Mesenchymal stem cell (in vitro differentiated cells and primary cell): ENCODE results near the gene ST6GALNAC3.

Source experiments
- DNase-seq: peaks from one replicate; pipeline ENCODE4 v3.0.0-alpha.2; 2013
- H2AFZ ChIP-seq: one replicate; pipeline ENCODE4 v1.6.1; 2013; ENCODE audit warnings: low read depth, mild to moderate bottlenecking, control low read depth, inconsistent platforms, low read length, moderate library complexity
- H2AK5ac ChIP-seq: 2 replicates; pipeline ENCODE4 v1.6.1; 2013; ENCODE audit warnings: low read length, moderate library complexity, mild to moderate bottlenecking, inconsistent platforms; ENCODE audit not compliant: severe bottlenecking
- H2BK120ac ChIP-seq: one replicate; pipeline ENCODE4 v1.6.1; 2013; ENCODE audit warnings: low read depth, mild to moderate bottlenecking, inconsistent platforms, low read length, moderate library complexity
- H2BK12ac ChIP-seq, 2 experiments: one replicate each; pipeline ENCODE4 v1.6.1; 2013; ENCODE audit warnings: inconsistent platforms in 2 of 2, low read length in 2 of 2, mild to moderate bottlenecking in 2 of 2, moderate library complexity in 2 of 2, control low read depth in 1 of 2
- H2BK15ac ChIP-seq: one replicate; pipeline ENCODE4 v1.6.1; 2013; ENCODE audit warnings: mild to moderate bottlenecking, low read depth, inconsistent platforms; ENCODE audit not compliant: poor library complexity, severe bottlenecking
- H2BK5ac ChIP-seq: 2 replicates; pipeline ENCODE4 v1.6.1; 2013; ENCODE audit warnings: low read depth, mild to moderate bottlenecking, low read length, control low read depth, inconsistent platforms; ENCODE audit not compliant: poor library complexity, severe bottlenecking
- H3K14ac ChIP-seq, 2 experiments: one replicate each; pipeline ENCODE4 v1.6.1; 2013; ENCODE audit warnings: inconsistent platforms in 2 of 2, low read length in 2 of 2, control low read depth in 1 of 2, mild to moderate bottlenecking in 1 of 2, moderate library complexity in 1 of 2
- H3K18ac ChIP-seq, 2 experiments: one replicate each; pipeline ENCODE4 v1.6.1; 2013; ENCODE audit warnings: inconsistent platforms in 2 of 2, low read length in 2 of 2, control low read depth in 1 of 2, low read depth in 1 of 2, mild to moderate bottlenecking in 1 of 2
- H3K23ac ChIP-seq, 2 experiments: one replicate each; pipeline ENCODE4 v1.6.1; 2013; ENCODE audit warnings: inconsistent platforms in 2 of 2, low read length in 2 of 2, mild to moderate bottlenecking in 2 of 2, moderate library complexity in 2 of 2, control low read depth in 1 of 2
- H3K27ac ChIP-seq: 2 replicates; pipeline ENCODE4 v1.5.1; 2013; ENCODE audit warnings: mild to moderate bottlenecking, moderate library complexity, low read length, control low read depth, inconsistent platforms; ENCODE audit not compliant: poor library complexity, severe bottlenecking
- H3K27me3 ChIP-seq, 2 experiments: 2 replicates each; pipeline versions ENCODE4 v1.6.1 to v1.7.0; 2013; ENCODE audit warnings: low read length in 2 of 2, mild to moderate bottlenecking in 2 of 2, moderate library complexity in 2 of 2, control low read depth in 1 of 2, inconsistent platforms in 1 of 2; ENCODE audit not compliant: control insufficient read depth in 1 of 2, insufficient read depth in 1 of 2
- H3K36me3 ChIP-seq, 2 experiments: 2 replicates each; pipeline versions ENCODE4 v1.6.1 to v1.7.0; 2013; ENCODE audit warnings: low read length in 2 of 2, control low read depth in 1 of 2, inconsistent platforms in 1 of 2, low read depth in 1 of 2, mild to moderate bottlenecking in 1 of 2; ENCODE audit not compliant: insufficient read depth in 2 of 2, control insufficient read depth in 1 of 2
- H3K4ac ChIP-seq, 2 experiments: one replicate each; pipeline ENCODE4 v1.6.1; 2013; ENCODE audit warnings: inconsistent platforms in 2 of 2, low read length in 2 of 2, mild to moderate bottlenecking in 2 of 2, moderate library complexity in 2 of 2, control low read depth in 1 of 2, low read depth in 1 of 2
- H3K4me1 ChIP-seq: 2 replicates; pipeline ENCODE4 v1.6.1; 2013; ENCODE audit warnings: low read depth, low read length, control low read depth; ENCODE audit not compliant: control insufficient read depth, insufficient read depth
- H3K4me2 ChIP-seq: 2 replicates; pipeline ENCODE4 v1.6.1; 2013; ENCODE audit warnings: low read length, mild to moderate bottlenecking, inconsistent platforms; ENCODE audit not compliant: poor library complexity, severe bottlenecking
- H3K4me3 ChIP-seq, 2 experiments: 2 replicates each; pipeline versions ENCODE4 v1.5.1 to v1.7.0; 2013; ENCODE audit warnings: low read length in 2 of 2, mild to moderate bottlenecking in 2 of 2, control low read depth in 1 of 2, low read depth in 1 of 2; ENCODE audit not compliant: insufficient read depth in 1 of 2
- H3K79me1 ChIP-seq: replicated peaks from 2 replicates; pipeline ENCODE4 v1.6.1; 2013; ENCODE audit warnings: mild to moderate bottlenecking, control low read depth, low read length, inconsistent platforms; ENCODE audit not compliant: poor library complexity, severe bottlenecking
- H3K9ac ChIP-seq: 2 replicates; pipeline ENCODE4 v1.7.0; 2013; ENCODE audit warnings: mild to moderate bottlenecking, low read length, moderate library complexity
- H3K9me3 ChIP-seq: 2 replicates; pipeline ENCODE4 v1.7.0; 2013; ENCODE audit warnings: mild to moderate bottlenecking, low read length; ENCODE audit not compliant: control insufficient read depth
- H4K8ac ChIP-seq: one replicate; pipeline ENCODE4 v1.6.1; 2013; ENCODE audit warnings: inconsistent platforms, mild to moderate bottlenecking, low read length, moderate library complexity
- H4K91ac ChIP-seq: one replicate; pipeline ENCODE4 v1.6.1; 2013; ENCODE audit warnings: mild to moderate bottlenecking, low read length, inconsistent platforms
- WGBS: methylation state at CpG from one replicate; pipeline ENCODE4 v1.1.7; 2013; ENCODE audit warnings: mixed read lengths; 5-methylcytosine and 5-hydroxymethylcytosine counted together

ST6GALNAC3 gene

DNA sequence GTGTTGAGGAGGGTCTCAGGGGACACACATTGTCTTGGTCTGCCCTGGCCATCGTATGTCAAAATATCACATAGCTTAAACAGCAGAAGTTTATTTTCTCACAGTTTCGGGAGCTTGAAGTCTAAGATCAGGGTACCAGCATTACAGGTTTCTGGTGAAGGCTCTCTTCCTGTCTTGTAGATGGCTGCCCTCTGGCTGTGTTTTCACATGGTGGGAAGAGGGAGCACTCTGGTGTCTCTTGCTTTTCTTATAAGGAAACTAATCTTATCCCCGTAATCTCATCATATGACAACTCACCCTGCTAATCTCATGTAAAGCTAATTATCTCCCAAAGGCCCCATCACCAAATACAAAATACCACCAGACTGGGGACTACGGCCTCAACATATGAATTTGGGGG, 545.8 kb downstream of the ST6GALNAC3 start:
- H3K79me1 ChIP-seq = no peaks in the 10 kb centered on the region
- no peak overlapping the region for H2BK12ac ChIP-seq
- H2AFZ ChIP-seq = no peak overlapping the region
- H4K91ac ChIP-seq = no peak overlapping the region
- no peak overlapping the region for H2AK5ac ChIP-seq
- no peaks in the 10 kb centered on the region for H3K9me3 ChIP-seq
- no peaks in the 10 kb centered on the region for H3K4me1 ChIP-seq
- no peak overlapping the region for H3K23ac ChIP-seq
- no peak overlapping the region for H2BK5ac ChIP-seq
- 97% methylated on average over 3 of the region's 4 CpGs for whole genome bisulfite sequencing
- H3K27me3 ChIP-seq = no peaks in the 10 kb centered on the region
- H3K9ac ChIP-seq = no peak overlapping the region
- H2BK120ac ChIP-seq = no peak overlapping the region
- H3K14ac ChIP-seq = no peak overlapping the region
- H3K27ac ChIP-seq = no peak overlapping the region
- no peaks in the 10 kb centered on the region for H3K36me3 ChIP-seq
- no peak overlapping the region for H4K8ac ChIP-seq
- no peak overlapping the region for H3K18ac ChIP-seq
- H3K4ac ChIP-seq = no peak overlapping the region
- H2BK15ac ChIP-seq = no peak overlapping the region
- no peak overlapping the region for H3K4me3 ChIP-seq
- no peak for DNase-seq
- no peak overlapping the region for H3K4me2 ChIP-seq

DNA sequence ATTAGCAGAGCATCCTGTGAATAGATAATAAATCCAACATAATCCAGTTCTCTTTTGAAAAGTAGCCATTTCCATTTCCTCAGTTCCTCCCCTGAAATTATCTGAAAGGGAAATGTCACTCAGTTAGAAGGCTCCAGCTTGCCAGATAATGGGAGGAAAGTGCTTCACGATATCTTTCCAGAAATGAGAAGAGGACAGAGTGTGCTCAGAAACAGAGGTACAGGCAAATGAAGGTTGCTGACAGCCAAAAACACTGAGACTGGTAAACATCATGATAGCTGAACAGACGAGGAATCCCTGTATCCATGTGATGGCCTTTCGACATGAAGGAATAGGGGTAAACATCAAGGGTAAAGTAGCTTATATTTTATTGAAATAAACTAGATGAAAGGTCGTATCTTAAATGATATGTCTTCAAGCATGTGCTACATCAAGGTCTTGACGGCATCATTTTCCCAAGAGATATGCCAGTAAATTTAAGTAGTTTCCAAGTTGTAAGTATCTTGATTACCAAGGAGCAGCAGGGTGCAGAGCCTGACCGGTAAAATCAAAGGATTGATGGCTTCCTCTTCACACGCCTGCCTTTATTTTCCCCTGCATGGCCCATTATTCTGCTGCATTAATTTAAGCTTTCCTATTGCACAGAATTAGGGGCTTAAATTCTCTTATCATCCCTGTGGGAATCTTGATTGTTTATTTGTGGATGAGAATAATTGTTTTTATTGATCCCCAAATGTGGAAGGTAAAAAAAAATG, 548.4 kb downstream of the ST6GALNAC3 start:
- WGBS = 74% methylated on average over 7 of the region's 7 CpGs
- Histone ChIP-seq H2BK15ac (no peak overlapping the region), H3K18ac (no peak overlapping the region), H3K9me3 (no peaks in the 10 kb centered on the region), H3K36me3 (no peaks in the 10 kb centered on the region), H3K9ac (no peak overlapping the region), H3K27me3 (no peaks in the 10 kb centered on the region), H3K4me2 (no peak overlapping the region), H3K27ac (no peak overlapping the region), H2BK120ac (no peak overlapping the region), H2AFZ (no peak overlapping the region), H3K79me1 (no peaks in the 10 kb centered on the region), H4K8ac (no peak overlapping the region), H3K4me1 (no peaks in the 10 kb centered on the region), H3K4ac (no peak overlapping the region), H2AK5ac (no peak overlapping the region), H2BK12ac (no peak overlapping the region), H3K23ac (no peak overlapping the region), H3K14ac (no peak overlapping the region), H2BK5ac (no peak overlapping the region), H4K91ac (no peak overlapping the region), H3K4me3 (no peak overlapping the region)
- no peak for DNase-seq

DNA sequence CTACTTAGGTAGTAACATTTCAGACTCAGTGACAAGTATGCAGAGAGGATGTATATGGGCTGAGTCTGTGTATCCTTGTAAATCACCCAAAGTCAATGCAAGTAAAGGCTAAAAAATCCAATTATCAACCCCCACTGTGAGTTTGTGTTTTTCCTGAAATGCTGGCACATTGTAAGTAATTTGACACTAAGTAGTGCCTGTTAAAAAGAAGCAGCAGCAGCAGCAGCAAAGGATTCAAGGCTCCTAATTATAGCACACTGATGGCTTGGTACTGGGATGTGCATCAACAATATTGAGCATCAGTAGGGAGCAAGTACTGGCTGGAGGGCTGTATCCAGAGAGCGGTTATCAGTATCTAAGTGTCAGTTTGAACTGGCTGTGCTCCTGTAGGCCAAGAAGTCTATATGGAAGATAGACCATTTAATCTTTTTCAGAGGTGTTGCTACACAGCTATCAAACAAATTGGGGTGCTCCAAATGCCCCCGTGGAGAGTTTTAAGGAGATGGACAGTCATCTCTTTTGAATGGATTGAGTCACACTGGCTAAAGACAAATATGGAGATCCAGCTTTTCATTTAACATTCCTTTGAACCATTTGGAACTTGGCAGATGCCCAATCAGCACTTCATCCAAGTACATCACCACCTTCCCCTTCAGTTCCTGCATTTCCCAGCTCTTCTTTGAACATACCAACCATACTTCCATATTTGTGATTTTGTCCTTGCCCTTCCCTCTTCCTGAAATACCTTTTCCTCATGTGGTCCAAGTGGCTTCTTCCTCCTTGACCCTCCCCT, 551.5 kb downstream of the ST6GALNAC3 start:
- H2AK5ac ChIP-seq = no peak overlapping the region
- no peaks in the 10 kb centered on the region for H3K36me3 ChIP-seq
- no peaks in the 10 kb centered on the region for H3K9me3 ChIP-seq
- no peaks in the 10 kb centered on the region for H3K79me1 ChIP-seq
- no peak overlapping the region for H2BK5ac ChIP-seq
- no peak overlapping the region for H3K14ac ChIP-seq
- H3K4ac ChIP-seq = no peak overlapping the region
- no peak overlapping the region for H2BK120ac ChIP-seq
- no peak overlapping the region for H3K18ac ChIP-seq
- no peak overlapping the region for H2BK12ac ChIP-seq
- H4K91ac ChIP-seq = no peak overlapping the region
- no peak overlapping the region for H3K4me2 ChIP-seq
- no peak overlapping the region for H4K8ac ChIP-seq
- DNase-seq = no peak
- H3K23ac ChIP-seq = no peak overlapping the region
- H3K4me1 ChIP-seq = no peaks in the 10 kb centered on the region
- no peak overlapping the region for H2BK15ac ChIP-seq
- H3K27me3 ChIP-seq = no peaks in the 10 kb centered on the region
- H2AFZ ChIP-seq = no peak overlapping the region
- H3K4me3 ChIP-seq = no peak overlapping the region
- no peak overlapping the region for H3K9ac ChIP-seq
- WGBS = 82% methylated on average over 2 of the region's 2 CpGs
- H3K27ac ChIP-seq = no peak overlapping the region

DNA sequence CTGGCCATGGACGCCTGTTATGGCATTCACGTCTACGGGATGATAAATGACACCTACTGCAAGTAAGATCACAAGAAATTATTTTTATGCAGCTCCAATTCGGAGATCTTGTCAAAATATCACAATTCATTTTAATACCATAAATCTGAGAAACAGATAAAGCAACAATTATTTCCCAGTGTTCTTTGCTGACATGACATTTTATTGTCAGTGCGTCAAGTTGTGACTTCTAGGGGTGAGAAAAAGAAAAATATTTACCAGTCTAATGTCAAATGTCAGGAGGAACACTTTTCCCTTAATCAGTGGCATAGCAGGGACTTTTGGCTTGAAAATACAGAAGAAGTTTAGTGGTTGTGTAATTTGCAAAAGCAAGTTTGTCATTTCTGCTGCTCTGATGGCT, 553.0 kb downstream of the ST6GALNAC3 start:
- H4K8ac ChIP-seq = no peak overlapping the region
- DNase-seq = no peak
- no peak overlapping the region for H3K14ac ChIP-seq
- H3K27me3 ChIP-seq = no peaks in the 10 kb centered on the region
- H3K79me1 ChIP-seq = no peaks in the 10 kb centered on the region
- no peaks in the 10 kb centered on the region for H3K36me3 ChIP-seq
- 90% methylated on average over 4 of the region's 5 CpGs for WGBS
- no peak overlapping the region for H2AFZ ChIP-seq
- no peak overlapping the region for H3K27ac ChIP-seq
- no peak overlapping the region for H2AK5ac ChIP-seq
- H3K23ac ChIP-seq = no peak overlapping the region
- no peak overlapping the region for H3K4me3 ChIP-seq
- no peaks in the 10 kb centered on the region for H3K9me3 ChIP-seq
- no peaks in the 10 kb centered on the region for H3K4me1 ChIP-seq
- H4K91ac ChIP-seq = no peak overlapping the region
- no peak overlapping the region for H2BK120ac ChIP-seq
- H3K18ac ChIP-seq = no peak overlapping the region
- H3K4ac ChIP-seq = no peak overlapping the region
- no peak overlapping the region for H3K4me2 ChIP-seq
- H2BK15ac ChIP-seq = no peak overlapping the region
- no peak overlapping the region for H2BK5ac ChIP-seq
- H2BK12ac ChIP-seq = no peak overlapping the region
- H3K9ac ChIP-seq = no peak overlapping the region
